ENCODE data around the gene FAM221B. TPM values are rescaled to one million over a fixed set of nuclear protein-coding genes. Genes with fewer than 3 reads are reported as not detected.

Gene FAM221B
- total RNA-seq, 1 experiment from 2014 or later: not detected

DNA sequence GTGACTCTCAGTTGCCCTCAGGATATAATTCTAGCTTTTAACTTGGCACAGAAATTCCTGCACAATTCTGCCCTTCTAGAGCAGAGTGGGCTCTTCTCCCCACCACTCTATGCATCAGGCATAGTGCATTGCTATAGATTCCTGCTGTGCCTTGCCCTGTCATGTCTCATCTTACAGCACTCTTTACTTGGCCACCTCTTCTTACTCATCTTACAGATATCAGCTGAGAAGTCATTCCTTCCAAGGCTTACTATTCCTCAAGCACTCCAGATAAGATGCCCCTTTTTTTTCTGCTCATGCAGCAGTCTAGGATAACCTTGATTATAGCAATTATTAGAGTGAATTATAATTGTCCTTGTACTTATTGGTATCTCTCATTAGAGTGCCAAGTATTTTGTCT, 5.6 kb downstream of the FAM221B start:
- no peak for DNase-seq (ENCODE audit: extremely low read depth, low read depth)

DNA sequence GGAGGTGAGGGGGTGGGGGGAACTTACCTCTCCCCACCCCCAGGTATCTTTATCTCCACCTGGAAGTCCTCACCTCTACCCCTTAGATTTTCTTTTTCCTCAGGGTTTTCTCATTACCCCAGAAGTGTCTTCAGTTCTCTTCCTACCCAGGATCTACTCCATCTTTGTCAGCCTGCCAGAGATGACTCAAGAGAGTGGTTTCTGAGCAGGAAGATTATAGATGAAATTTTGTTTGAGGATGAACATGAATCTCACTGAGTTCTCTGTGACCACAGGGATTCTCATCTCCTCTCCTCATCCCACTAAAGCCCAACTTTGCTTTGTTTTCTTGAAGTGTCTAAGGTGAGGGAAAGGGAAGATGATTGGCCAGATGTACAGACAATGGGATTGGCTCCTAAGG, 8.5 kb downstream of the FAM221B start:
- DNase-seq (ENCODE audit: extremely low read depth, low read depth): no peak

DNA sequence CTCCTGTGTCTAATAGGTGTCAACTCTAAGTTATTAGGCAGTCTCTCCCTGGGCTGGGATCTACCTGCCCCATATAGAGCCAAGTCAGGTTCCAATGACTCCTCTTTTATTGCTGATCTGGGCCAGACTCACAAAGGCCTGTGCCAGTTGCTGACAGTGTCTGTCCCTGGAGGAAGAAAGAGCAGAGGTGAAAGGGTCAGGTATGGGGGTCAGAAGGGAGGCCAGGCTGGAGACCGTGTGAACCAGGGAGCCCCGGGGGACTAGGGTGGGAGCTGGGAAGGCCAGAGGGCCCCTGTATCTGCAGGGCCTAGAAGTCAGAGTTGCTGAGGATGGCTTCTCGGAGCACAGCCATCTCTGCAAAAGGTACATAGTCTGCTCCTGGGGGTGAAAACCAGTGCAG, 10.2 kb downstream of the FAM221B start:
- DNase-seq (ENCODE audit: extremely low read depth, low read depth): no peak

DNA sequence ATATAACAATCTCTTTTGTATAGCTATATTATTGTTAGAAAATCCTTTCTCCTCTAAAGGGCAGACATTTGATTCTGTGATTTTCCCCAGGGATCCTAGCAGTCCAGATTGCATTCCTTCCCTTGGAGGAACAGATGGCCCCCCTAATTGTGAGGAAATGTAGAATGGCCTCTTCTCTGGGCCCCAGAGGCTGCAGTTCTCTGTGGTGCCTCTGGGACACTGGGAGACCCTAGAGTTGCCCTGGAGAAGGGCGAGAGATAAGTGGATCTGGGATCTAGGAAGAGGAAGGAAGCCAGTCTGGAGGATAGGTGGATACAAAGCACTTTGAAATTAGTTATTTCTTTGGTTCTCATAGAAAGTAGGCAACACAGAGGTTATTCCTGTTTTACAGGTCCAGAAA, 11.8 kb downstream of the FAM221B start:
- no peak for DNase-seq (ENCODE audit: extremely low read depth, low read depth)

DNA sequence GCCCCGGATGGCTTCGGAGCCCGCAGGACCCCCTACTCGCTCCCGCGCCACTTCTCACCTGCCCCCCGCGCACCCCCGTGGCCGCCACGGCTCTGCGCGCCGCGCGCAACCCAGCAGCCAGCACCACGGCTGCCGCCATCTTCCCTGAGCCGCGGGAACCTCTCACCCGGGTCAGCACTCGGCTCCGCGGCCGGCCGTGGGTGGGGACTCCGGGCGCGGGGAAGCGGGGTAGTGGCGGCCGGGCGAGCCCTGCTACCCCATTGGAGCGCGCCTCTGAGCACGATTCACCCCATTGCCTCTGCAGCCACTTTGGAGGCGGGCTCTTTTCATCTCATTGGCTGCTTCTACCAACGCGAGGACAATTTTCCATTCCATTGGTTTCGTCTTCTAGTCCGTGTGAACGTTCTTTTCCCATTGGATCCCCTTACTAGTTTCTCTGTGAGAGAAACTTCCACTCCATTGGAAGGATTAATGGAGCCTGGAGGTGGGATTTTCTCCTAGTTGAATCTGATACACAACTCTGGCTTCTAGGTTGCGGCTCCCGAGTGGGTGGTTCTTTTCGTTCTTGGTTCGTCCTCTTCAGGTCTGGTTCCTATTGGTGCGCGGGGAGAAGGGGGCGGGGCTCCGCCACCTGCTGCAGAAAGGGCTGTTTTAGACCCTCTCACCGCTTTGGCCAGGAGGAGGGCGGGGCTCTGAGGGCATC, 13.5 kb downstream of the FAM221B start, which contains the start of gene HINT2:
Gene HINT2 (minus strand): TSS at position 202 of the 703 bp plus-strand sequence. CDS start 63 bp downstream, at position 139.
- peak; percentile 96 for DNase-seq (ENCODE audit: extremely low read depth, low read depth)

DNA sequence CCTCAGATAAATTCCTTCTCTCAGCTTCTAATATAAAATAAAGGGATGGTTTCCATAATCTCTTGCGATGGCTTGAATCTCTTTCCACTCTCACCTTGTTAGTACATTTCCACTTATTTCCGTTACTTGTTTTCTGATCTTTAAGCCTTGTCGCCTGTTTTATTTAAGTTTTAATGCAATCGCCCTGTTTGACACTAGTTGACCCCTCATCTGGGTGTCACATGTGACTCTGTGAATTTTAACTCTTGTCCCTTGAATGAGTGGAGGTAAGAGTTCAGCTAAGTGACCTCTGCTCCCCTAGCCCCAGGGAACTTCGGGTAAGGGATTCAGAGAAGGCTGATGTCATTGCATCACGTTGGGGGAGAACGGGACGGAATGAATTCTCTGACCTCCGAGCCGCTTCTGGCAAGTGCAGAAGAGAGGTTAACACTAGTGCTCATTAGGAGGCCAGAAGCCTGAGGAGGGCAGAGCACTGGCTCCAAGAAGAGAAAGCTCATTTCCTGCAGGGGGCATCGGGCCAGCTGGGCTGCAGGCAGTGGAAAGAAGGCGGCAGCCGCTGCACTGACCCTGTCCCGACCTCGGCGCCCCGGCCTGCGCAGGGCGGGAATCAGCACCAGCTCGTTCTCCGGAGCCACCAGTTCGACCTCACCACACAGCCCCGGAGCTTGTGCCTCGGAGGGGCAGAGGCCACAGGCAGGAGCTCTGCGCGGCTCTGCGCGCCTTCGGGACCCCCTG, 14.3 kb downstream of the FAM221B start:
- peak; percentile 25 for DNase-seq (ENCODE audit: extremely low read depth, low read depth)

DNA sequence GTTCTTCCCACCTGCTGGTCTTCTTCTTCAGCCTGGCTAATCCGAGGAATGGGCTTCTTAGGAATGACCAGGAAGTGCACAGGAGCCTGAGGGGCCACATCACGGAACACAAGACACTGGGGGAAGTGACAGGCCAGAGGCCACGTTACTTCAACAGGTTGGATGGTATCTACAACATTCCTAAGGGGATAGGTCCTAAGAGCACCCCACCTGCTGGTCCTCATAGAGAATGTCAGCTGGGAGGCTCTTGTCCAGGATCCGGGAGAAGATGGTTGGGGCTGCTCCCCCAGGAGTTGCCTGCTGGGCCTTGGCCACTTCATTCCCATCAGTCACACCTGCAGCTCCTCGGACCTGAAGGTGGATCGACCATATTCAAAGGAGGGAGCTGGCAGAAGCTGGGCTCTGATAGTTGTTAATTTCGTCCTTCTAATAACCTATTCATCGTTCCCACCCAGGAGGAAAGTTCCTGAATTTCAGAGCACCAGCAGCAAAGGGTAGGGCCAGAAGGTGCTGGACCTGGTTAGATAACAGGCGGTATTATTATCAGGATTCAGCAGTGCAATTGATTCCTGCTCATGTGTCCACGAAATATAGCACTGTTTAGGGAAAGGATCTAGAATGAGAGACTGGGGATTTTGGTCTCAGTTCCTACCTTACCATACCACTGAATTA, 15.0 kb downstream of the FAM221B start:
- DNase-seq (ENCODE audit: extremely low read depth, low read depth): peak; percentile 23

- DNase-seq (ENCODE audit: extremely low read depth, low read depth): peak; percentile 57
Observed at GRCh38 chr9:35812025-35812602, 16.4 kb downstream of the FAM221B start, which contains the start of gene SPAG8. SPAG8 (minus strand) TSS chr9:35812262; CDS start chr9:35812147, 115 bp downstream.

DNA sequence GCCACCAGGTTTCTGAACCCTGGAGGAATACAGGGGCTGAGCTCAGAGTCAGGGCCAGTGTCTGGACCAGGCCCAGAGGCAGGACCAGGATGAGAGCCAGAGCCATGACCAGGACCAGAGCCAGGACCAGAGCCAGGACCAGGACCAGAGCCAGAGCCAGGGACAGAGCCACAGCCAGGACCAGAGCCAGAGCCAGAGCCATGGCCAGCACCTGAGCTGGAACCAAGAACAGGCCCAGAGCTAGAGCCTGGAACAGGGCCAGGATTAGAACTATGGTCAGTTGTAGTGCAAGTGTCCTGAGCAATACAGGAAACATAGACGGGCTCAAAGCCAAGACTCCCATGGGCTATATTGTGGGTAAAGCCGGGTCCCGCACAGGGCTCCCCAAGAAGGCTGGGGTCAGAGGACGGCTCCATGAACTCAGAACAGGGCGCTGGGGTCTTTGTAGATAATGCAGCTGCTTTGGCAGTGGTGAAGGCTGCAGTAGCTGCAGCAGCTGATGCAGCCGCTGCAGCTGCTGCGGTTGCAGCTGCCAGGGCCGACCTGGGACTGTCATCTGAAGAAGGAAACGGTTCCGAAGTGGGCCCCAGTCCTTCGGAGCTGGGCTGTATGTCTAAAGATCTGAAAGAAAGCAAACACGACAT, 17.0 kb downstream of the FAM221B start:
- DNase-seq (ENCODE audit: extremely low read depth, low read depth): no peak

- DNase-seq (ENCODE audit: extremely low read depth, low read depth): no peak
Observed at GRCh38 chr9:35810122-35810521, 18.4 kb downstream of the FAM221B start.

DNA sequence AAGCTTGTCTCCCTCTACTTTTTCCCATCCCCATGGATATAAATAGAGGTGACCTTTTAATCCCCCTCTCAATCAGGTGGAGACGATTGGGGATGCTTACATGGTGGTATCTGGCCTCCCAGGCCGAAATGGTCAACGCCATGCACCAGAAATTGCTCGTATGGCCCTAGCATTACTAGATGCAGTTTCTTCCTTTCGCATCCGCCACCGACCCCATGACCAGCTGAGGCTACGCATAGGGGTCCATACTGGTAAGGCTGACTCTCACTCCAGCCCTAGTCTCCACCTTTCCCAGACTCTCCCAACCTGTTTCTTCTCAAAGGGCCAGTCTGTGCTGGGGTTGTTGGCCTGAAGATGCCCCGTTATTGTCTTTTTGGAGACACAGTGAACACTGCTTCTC, 20.1 kb downstream of the FAM221B start:
- no peak for DNase-seq (ENCODE audit: extremely low read depth, low read depth)

DNA sequence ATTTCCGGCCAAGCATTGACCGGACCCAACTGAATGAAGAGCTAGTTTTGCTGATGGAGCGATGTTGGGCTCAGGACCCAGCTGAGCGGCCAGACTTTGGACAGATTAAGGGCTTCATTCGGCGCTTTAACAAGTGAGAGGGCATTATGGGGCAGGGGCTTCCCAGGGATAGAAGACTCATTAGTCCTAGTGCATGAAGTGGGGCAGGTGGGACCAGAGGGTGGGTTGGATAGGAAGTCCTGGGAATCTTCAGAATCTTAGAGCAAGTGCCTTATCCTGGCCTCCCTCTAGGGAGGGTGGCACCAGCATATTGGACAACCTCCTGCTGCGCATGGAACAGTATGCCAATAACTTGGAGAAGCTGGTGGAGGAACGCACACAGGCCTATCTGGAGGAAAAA, 22.4 kb downstream of the FAM221B start:
- DNase-seq (ENCODE audit: extremely low read depth, low read depth): no peak

DNA sequence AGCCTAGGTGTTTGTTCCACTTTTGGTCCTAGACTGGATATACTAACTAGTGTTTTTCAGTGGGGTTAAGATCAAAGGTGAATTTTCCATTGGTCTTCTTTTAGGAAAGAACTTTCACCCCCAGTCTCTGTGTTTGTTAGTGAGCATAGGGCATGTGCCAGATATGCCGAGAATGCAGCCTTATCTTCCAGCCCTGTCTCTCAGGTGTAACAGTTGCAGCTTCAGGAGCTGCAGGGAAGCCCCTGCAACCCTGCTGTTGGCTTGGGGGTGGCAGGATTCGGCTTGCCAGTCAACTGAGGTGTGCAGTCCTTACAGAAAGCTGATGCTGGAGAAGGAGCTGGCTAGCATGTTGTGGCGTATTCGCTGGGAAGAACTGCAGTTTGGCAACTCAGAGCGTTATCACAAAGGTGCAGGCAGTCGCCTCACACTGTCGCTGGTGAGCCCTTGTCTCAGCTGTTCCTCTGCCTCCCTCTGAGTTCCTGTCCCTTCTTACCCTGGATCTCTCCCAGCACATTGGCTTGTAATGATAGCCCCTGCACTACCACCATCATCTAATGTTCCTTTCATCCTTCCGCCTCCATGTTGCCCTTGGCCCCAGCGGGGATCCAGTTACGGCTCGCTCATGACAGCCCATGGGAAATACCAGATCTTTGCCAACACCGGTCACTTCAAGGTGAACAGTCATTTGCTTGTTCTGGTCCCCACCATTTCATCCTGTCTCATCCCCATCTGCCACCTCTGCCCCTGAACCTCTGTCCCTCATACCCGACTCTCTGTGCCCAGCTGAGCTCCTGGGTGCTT, 27.0 kb downstream of the FAM221B start:
- no peak for DNase-seq (ENCODE audit: extremely low read depth, low read depth)

GRCh38 chr9:35800530-35800929, 28.0 kb downstream of the FAM221B start:
- no peak for DNase-seq (ENCODE audit: extremely low read depth, low read depth)

DNA sequence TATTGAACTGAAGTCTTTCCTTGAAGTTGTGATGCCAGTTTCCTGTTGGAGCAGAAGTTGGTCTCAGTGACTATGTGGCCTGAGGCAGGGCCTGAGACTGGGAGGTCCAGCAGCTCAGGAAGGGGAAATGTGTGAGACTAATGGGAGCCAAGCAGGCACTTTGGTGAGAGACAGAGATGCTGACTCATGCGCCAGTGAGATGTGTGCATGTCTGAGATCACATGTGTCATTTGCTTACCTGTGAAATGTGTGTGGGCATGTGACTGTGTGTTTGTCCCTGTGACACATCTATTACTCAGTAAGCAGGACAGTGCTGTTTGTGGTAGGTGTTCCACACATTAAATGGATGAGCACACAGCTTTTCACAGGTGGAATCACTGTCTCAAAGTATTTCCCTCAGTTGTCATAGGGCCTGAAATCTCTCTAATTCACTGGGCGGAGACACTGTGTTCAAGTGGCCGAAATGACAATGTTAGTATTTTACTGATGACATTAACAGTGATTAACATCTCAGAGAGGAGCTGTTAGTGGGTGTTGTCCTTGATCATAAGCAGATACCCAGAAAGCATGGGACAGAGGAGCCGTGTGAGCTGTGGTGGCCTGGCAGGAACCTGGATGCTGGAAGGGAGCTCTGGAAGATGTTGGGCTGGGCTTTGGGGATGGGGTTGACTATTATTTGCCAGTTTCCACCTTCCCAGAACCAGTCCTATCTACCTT, 29.7 kb downstream of the FAM221B start:
- DNase-seq (ENCODE audit: extremely low read depth, low read depth): peak; percentile 21

DNA sequence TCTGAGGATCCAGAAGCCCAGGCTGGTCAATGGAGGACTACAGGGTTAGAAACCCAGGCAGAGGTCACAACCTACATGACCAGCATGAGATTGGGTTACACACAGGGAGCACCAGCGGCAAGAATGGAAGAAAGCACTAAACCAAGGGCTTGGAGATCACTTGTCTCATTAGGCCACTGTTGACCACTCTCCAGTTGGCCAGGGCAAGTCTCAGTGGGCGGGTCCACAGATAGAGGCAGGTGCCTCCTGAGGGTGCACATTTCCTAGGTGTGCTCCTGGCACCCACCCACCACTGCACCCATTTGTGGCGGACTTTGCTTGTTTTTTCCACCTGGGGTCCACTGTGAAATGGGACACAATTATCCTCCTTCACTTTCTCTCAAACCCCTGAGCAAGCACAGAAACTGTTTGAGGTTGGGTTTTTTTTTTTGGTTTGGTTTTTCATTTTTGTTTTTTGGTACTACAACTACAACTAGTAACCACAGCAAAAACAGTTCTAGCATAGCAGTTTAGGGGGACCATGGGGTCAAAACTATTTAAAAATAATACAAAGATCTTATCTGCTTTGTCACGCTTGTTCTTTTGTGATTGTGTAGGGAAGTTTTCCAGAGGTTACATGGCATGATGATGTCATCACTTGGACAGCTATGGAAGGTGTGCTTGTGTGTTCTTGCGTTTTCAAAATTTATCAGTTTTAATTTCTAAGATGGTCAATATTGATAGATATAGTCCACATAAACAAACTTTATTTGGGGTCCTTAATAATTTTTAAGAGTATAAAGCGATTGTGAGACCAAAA, 31.0 kb downstream of the FAM221B start:
- no peak for DNase-seq (ENCODE audit: extremely low read depth, low read depth)

GRCh38 chr9:35795695-35796094, 32.8 kb downstream of the FAM221B start:
- no peak for DNase-seq (ENCODE audit: extremely low read depth, low read depth)

- no peak for DNase-seq (ENCODE audit: extremely low read depth, low read depth)
Observed at GRCh38 chr9:35793461-35793860, 35.1 kb downstream of the FAM221B start.
